Measurements from ENCODE around the gene CDH23.

CDH23 gene

DNA sequence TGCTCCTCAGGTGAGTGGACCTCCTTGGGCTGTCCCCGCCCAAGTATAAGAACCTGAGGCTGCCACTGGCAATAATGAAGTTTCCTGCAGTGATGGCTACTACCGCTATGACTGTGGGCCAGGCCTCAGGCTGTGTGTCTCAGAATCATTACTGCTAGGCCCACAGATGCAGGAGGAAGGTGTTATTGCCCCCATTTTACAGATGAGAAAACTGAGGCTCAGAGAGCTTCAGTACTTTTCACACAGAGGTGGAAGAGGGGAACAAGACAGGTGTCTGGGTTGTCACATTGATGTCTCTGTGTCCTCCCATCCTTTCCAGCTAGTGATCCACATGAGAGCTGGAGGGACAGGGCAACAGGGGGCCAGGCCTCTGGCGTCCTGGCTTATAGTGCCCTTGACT, 155.2 kb downstream of the CDH23 start:
- TF ChIP-seq, protein P1, sequence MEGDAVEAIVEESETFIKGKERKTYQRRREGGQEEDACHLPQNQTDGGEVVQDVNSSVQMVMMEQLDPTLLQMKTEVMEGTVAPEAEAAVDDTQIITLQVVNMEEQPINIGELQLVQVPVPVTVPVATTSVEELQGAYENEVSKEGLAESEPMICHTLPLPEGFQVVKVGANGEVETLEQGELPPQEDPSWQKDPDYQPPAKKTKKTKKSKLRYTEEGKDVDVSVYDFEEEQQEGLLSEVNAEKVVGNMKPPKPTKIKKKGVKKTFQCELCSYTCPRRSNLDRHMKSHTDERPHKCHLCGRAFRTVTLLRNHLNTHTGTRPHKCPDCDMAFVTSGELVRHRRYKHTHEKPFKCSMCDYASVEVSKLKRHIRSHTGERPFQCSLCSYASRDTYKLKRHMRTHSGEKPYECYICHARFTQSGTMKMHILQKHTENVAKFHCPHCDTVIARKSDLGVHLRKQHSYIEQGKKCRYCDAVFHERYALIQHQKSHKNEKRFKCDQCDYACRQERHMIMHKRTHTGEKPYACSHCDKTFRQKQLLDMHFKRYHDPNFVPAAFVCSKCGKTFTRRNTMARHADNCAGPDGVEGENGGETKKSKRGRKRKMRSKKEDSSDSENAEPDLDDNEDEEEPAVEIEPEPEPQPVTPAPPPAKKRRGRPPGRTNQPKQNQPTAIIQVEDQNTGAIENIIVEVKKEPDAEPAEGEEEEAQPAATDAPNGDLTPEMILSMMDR (conservative IDR thresholded peaks at IDR 0.05): no peak
- H3K27ac ChIP-seq: no peak overlapping the region

DNA sequence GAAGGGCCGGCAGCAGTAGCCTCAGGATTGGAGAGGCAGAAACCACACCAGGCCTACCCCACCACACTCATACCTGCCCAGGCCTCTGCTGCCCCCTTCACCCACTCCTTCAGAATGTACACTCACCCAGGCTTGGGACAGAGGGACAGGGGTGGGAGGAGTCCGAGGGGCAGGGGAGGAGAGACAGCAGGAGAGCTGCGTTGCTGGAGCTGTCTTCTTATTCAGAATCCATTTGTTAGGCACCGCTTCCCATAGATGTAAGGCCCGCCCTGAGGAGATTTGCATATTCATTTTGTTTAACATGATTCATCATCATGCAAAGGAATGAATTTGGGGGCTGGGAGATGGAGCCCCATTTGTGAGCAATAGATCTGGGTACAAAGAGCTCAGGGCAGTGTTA, 156.7 kb downstream of the CDH23 start:
- no peak overlapping the region for H3K27ac ChIP-seq
- TF ChIP-seq, protein P1 (conservative IDR thresholded peaks at IDR 0.05): no peak

DNA sequence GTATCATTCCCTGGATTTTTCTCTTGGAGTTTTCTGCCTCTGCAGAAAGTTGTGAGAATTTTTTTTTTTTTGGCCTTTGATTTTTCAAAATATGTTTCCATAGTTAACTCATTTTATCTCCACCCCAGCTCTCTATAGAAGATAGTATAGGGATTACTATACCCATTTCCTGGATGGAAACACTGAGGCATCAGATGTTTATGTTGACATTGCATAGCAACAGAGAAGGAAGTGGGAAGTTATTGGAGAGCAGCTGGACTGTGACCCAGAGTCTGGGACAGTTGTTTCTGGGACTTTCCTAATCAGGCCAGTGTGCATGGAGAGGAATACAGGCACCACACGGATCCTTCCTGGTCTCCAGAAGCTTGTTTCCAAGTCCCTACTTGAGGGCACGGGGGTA, 158.0 kb downstream of the CDH23 start:
- TF ChIP-seq, protein P1 (conservative IDR thresholded peaks at IDR 0.05): no peak
- H3K27ac ChIP-seq: no peak overlapping the region

DNA sequence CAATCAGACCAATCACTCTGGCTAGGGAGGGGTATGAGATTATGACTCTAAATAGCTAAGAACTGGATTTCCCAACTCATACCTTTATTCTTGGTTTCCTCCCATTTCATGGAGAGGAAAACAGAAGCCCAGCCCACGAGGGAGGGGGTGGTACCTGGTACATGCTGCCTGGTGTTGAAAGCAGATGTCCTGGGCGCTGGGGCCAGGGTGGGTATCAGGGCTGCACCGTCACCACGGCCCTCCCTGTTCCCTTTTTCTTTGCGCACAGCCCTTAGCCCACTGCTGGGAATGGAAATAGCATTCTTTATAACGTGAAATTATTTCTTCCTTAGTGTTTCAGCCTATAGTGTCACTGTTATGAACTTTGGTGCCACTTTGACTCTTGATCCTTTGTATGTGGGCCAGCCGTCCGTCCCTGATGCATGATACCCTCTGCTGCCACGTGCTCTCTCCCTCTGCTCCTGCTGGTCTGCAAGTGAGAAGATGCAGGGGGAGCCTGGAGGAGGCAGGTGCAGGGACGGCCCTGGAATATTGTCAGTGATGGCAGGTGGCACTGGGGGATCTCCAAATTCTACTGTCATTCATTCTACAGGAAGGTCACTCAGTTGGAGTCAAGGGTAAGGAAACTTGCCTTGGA, 158.5 kb downstream of the CDH23 start:
- TF ChIP-seq, protein P1 (conservative IDR thresholded peaks at IDR 0.05): no peak
- no peak overlapping the region for H3K27ac ChIP-seq

DNA sequence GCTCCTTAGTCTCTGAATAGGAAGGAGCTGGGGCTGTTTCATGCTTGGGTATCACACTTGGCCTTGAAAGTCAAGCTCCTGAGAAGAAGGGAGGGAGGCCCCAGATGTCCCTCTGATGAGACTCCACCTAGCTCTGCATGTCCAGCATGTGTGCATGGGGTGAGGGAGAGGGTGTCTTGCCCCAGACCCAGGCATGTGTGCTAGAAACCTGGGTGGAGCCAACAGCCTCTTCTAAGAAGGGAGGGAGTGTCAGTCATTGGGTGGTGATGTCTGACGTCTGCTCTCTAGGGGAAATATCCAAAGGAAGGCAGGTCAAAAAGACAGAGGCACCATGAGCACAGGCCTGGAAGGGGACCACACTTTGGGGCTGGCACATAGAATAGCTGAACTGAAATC, 159.0 kb downstream of the CDH23 start:
- H3K27ac ChIP-seq: no peak overlapping the region
- TF ChIP-seq, protein P1 (conservative IDR thresholded peaks at IDR 0.05): no peak

DNA sequence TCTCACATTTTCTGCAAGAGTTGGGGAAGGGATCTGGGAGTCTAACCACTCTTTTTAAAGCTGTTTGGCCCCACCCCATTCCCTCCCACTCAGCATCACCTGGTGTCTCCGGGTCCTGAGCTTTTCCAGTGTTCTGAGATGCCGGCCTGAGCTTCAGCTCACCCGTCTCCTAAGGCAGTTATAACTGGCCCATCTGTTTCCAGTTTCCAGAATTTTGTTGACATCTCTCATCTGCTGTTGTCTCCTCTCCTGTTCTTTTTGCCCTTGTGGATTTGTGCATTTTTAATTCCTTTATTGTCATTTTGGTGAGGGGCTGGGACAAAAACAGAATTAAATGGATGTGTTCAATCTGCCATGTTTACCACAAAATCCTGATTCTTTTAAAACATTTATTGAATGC, 162.3 kb downstream of the CDH23 start:
- TF ChIP-seq, protein P1 (conservative IDR thresholded peaks at IDR 0.05): no peak
- H3K27ac ChIP-seq: no peak overlapping the region

DNA sequence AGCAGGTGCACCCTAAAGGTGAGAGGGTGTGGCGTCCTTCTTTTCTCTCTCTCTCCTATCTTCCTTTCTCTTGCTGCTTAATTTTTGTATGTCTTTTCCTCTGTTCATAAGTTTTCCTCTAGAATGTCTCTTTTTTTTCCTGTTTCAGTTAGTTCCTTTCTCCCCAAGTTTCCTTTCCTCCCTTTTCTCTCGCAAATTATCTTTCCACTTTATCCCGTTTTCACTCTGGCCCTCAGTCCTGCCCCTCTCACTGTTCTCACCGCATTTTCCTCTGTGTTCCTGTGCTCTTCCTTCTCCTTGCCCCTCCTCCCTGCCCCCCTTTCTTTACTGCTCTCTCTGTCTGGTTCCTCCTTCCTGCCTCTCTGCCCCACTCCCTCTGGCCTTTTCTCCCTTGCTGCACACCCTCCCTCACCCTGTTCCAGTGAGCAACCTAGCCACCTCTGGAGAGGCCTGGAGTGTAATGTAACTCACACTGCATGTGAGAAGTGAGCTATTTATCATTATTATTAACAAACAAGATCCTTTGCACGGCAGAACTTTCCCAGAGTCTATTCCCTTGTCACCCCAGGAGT, 164.4 kb downstream of the CDH23 start:
- H3K27ac ChIP-seq: no peak overlapping the region
- TF ChIP-seq, protein P1 (conservative IDR thresholded peaks at IDR 0.05): no peak

Data from VCaP (cell line).